Psoas muscle (tissue), 8 donors: Measurements from ENCODE around the gene KCTD2. TPM values are rescaled to one million over a fixed set of nuclear protein-coding genes. Genes with fewer than 3 reads are reported as not detected.

ENCODE experiments used
- ATAC-seq, 4 donors: fragments of 200-7000 bp; cut with Tn5 transposase; one replicate each; pipeline ENCODE4 v1.9.1; 2020; ENCODE audit warnings: moderate library complexity in 3 of 4, mild to moderate bottlenecking in 2 of 4
- DNase-seq, 2 donors: peaks; one replicate each; pipeline ENCODE4 v3.0.0-alpha.2; 2020
- H3K27ac ChIP-seq: fragments of 200-600 bp; one replicate; pipeline ENCODE4 v1.8.0; 2022
- H3K27me3 ChIP-seq, 3 donors: fragments of 200-600 bp in 1 of 3; one replicate each; pipeline versions ENCODE4 v1.6.1 to v1.8.0; 2013 to 2022; ENCODE audit warnings: low read length in 2 of 3, mild to moderate bottlenecking in 2 of 3, moderate library complexity in 1 of 3; ENCODE audit not compliant: insufficient read depth in 3 of 3
- H3K36me3 ChIP-seq, 2 donors: fragments of 200-600 bp in 1 of 2; one replicate each; pipeline versions ENCODE4 v1.6.1 to v1.8.0; 2013 to 2022; ENCODE audit warnings: low read depth in 1 of 2, mild to moderate bottlenecking in 1 of 2, moderate library complexity in 1 of 2; ENCODE audit not compliant: insufficient read depth in 1 of 2
- H3K4me1 ChIP-seq: fragments of 200-600 bp; one replicate; pipeline ENCODE4 v1.8.0; 2022
- H3K4me3 ChIP-seq: fragments of 200-600 bp; one replicate; pipeline ENCODE4 v1.8.0; 2022; ENCODE audit warnings: mild to moderate bottlenecking
- H3K9me3 ChIP-seq: fragments of 200-600 bp; one replicate; pipeline ENCODE4 v1.8.0; 2022
- WGBS, 3 donors: extraction: QIAGEN DNeasy Blood & Tissue Kit; methylation state at CpG; one replicate each; pipeline versions ENCODE4 v1.1.6 to v1.1.7; 2013; 5-methylcytosine and 5-hydroxymethylcytosine counted together
- intact Hi-C, 2 donors: fragments of 100-400 bp; cut with DNase I; formaldehyde crosslinking; loops; one replicate each; pipeline versions ENCODE4 v1.11.0 to v1.14.2; 2022
- polyA plus RNA-seq, 3 donors: library from polyadenylated mRNA; stranded (reverse); fragments of 200-250 nt; gene quantifications; one replicate each; pipeline ENCODE4 v1.2.3, GENCODE V29; 2013
- total RNA-seq, 4 donors: library from RNA; stranded (reverse); fragmentation: NEBNext Ultra II Directional in 2 of 4; extraction: Animal tissue kit (Norgen Biotek cat#: 25700) in 2 of 4; gene quantifications; one replicate each; pipeline versions ENCODE4 v1.2.1 to v1.2.4, GENCODE V29; 2021 to 2023
- TF ChIP-seq, protein P1 (sequence below): fragments of 200-600 bp; IDR thresholded peaks from one replicate; pipeline ENCODE4 v1.8.0; 2022; ENCODE audit warnings: antibody characterized with exemption
- donor health status: healthy with polysubstance abuse.
- donor health status: DM: no; HTN: no; CAD: no; lungs with moderate emphysema.
- donor health status: Bipolar disorder and iron deficiency.
- donor health status: healthy.
- donor health status: DM: yes; HTN: yes; CAD: no.
- donor health status: DM: no; HTN: no; CAD: no.
- donor health status: DM: no; HTN: no; CAD: no.
- donor health status: DM: yes; HTN: yes; CAD: no.

Gene KCTD2
- total and polyA plus RNA-seq, 7 donors = 26.9 to 71.2 (median 34.5) TPM

GRCh38 chr17:75099881-75100595 lies 53.0 kb downstream of the KCTD2 start:
- Histone ChIP-seq H3K4me1 (peaks cover 8% of the 10 kb centered on the region), H3K27me3 (no peaks in the 10 kb centered on the region), H3K4me3 (no peak overlapping the region), H3K27ac (no peak overlapping the region), H3K9me3 (no peaks in the 10 kb centered on the region), H3K36me3 (peaks cover 0 to 38% of the 10 kb centered on the region in 2 donors)
- TF ChIP-seq, protein P1, sequence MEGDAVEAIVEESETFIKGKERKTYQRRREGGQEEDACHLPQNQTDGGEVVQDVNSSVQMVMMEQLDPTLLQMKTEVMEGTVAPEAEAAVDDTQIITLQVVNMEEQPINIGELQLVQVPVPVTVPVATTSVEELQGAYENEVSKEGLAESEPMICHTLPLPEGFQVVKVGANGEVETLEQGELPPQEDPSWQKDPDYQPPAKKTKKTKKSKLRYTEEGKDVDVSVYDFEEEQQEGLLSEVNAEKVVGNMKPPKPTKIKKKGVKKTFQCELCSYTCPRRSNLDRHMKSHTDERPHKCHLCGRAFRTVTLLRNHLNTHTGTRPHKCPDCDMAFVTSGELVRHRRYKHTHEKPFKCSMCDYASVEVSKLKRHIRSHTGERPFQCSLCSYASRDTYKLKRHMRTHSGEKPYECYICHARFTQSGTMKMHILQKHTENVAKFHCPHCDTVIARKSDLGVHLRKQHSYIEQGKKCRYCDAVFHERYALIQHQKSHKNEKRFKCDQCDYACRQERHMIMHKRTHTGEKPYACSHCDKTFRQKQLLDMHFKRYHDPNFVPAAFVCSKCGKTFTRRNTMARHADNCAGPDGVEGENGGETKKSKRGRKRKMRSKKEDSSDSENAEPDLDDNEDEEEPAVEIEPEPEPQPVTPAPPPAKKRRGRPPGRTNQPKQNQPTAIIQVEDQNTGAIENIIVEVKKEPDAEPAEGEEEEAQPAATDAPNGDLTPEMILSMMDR = no peak
- intact Hi-C loops = loop anchor here in 1 of 2 donors (10.0 kb wide), 1 partner anchor 135 kb away; no protein-coding TSS in a partner anchor
- ATAC-seq (no peak), DNase-seq (no peak)
- WGBS, 3 donors = 96 to 97% (median 96%) methylated on average over 31 of the region's 31 CpGs

DNA sequence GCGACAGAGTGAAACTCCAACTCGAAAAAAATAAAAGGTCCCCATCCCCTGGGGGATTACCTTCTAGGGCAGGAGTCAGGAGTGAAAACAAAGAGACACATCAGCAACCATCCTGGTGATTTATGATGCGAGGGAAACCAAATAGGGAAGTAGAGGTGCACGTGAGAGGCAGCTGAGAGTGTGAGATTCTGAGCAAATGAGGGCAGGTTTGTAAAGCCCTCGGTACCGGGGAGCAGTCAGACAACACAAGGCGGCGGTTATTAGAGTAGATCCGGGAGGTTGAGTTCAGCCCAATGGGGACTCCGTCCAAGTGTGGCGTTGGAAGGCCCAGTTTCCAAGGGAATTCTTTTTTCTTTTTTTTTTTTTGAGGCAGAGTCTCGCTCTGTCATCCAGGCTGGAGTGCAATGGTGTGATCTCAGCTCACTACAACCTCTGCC lies 55.4 kb downstream of the KCTD2 start:
- Histone ChIP-seq H3K36me3 (peaks cover 0 to 38% of the 10 kb centered on the region in 2 donors), H3K27ac (no peak overlapping the region), H3K4me3 (no peak overlapping the region), H3K4me1 (no peaks in the 10 kb centered on the region), H3K27me3 (no peaks in the 10 kb centered on the region), H3K9me3 (no peaks in the 10 kb centered on the region)
- TF ChIP-seq, protein P1 = no peak
- intact Hi-C loops = loop anchor here in 1 of 2 donors (10.0 kb wide), 1 partner anchor 138 kb away; no protein-coding TSS in a partner anchor
- no peak for DNase-seq
- WGBS, 3 donors = 50 to 58% (median 54%) methylated on average over 11 to 12 of the region's 12 CpGs
- ATAC-seq = peak in 1 of 4 donors; percentile 17

DNA sequence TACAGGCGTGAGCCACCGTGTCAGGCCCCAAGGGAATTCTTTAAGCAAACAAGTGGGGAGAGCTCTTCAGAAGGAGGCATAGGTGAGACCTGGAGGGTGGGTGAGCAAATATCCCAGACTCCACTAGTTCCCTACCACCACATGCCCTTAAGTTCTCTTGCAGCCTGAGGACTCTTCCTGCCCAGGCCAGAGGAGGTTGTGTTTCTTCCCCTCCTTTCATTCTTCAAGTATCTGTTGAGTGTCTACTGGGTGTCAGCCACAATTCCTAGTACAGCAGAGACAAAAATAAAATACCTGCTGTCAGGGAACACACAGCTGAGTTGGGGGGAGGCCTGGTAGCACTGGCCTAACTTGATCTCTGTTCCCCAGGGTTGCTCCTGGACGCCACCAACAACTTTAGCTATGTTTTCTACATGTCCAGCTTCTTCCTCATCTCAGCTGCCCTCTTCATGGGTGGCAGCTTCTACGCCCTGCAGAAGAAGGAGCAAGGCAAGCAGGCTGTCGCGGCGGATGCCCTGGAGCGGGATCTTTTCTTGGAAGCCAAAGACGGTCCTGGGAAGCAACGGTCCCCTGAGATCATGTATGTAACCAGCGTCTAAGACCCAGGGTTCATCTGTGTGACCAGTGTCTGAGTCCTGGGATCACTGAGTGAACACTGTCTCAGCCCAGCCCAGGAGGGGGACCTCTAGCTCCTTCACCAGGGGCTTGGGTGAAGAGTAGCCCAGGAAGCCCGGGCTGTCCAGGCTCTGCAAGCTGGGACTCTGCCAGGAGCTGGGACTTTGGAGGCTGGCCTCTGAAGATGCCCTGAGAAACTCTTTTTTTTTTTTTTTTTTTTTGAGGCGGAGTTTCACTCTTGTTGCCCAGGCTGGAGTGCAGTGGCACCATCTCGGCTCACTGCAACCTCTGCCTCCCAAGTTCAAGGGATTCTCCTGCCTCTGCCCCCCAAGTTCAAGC lies 56.9 kb downstream of the KCTD2 start:
- H3K36me3 ChIP-seq = peaks cover 0 to 29% of the 10 kb centered on the region in 2 donors
- TF ChIP-seq, protein P1 = no peak
- H3K4me1 ChIP-seq = no peaks in the 10 kb centered on the region
- DNase-seq = no peak
- H3K27me3 ChIP-seq = no peaks in the 10 kb centered on the region
- H3K9me3 ChIP-seq = no peaks in the 10 kb centered on the region
- intact Hi-C loops = loop anchor here in 1 of 2 donors (10.0 kb wide), 1 partner anchor 139 kb away; no protein-coding TSS in a partner anchor
- no peak overlapping the region for H3K27ac ChIP-seq
- H3K4me3 ChIP-seq = no peak overlapping the region
- 64 to 87% (median 77%) methylated on average over 13 to 14 of the region's 14 CpGs for WGBS, 3 donors
- ATAC-seq = no peak

DNA sequence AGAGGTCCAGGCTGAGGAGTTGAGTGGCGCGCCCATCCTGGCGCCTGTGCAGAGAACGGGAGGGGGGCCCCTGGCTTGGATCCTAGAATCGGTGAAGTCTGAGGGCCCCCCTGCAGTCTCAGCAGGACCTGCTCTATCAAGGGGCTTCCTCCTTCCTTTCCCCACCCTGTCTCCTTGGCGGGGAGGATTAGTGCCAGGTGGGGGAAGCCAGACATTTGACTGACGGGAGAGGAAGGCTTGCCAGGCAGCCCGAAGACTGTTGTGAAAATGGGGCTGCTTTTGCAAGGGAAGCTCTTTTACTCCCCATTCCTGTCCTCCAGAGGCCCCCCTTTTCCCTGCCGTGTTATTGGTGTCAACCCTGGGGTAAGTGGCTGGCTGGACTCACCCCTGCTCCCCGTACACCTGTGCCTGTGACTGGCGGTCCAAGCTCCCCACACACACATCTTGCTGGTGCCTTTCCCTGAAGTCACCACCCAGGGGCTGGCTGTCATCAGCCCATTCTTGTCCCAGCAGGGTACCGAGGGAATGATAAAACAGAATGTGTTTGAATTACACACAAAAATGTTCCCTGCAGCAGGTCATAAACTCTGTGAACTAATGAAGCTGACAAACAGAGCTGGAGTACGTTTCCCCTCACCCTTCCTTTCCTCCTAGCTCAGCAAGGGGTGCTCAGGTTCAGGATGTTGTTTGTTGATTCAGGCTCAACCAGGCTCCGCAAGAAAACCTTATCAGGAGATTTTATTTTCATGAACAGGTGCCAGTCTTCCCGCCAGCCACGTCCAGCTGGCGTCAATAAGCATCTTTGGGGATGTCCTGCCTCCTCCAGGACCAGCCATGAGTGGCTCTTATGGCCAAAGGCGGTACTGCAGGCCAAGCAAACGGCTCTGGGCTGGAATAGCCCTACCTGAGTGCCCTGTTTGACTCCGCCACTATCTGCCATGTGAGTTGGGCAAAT lies 58.4 kb downstream of the KCTD2 start:
- H3K4me1 ChIP-seq = peaks cover 2% of the 10 kb centered on the region
- intact Hi-C loops = loop anchor here in 1 of 2 donors (10.0 kb wide), 1 partner anchor 141 kb away; no protein-coding TSS in a partner anchor
- H3K36me3 ChIP-seq = peaks cover 0 to 14% of the 10 kb centered on the region in 2 donors
- ATAC-seq = peak; percentile 43 to 59 (median 46)
- H3K27me3 ChIP-seq = no peaks in the 10 kb centered on the region
- H3K4me3 ChIP-seq = no peak overlapping the region
- WGBS, 3 donors = 60 to 65% (median 63%) methylated on average over 19 to 20 of the region's 20 CpGs
- peak; percentile 46 to 59 for DNase-seq
- no peak overlapping the region for H3K27ac ChIP-seq
- H3K9me3 ChIP-seq = no peaks in the 10 kb centered on the region
- TF ChIP-seq, protein P1 = peak; percentile 70
